ENCODE measurements around the gene HABP4.

The HABP4 gene

GRCh38 chr9:96467784-96468183 lies 17.8 kb downstream of the HABP4 start:
- in situ Hi-C loops (cut with HindIII; ENCODE audit: low sequenced_read_pairs): no loop called here

DNA sequence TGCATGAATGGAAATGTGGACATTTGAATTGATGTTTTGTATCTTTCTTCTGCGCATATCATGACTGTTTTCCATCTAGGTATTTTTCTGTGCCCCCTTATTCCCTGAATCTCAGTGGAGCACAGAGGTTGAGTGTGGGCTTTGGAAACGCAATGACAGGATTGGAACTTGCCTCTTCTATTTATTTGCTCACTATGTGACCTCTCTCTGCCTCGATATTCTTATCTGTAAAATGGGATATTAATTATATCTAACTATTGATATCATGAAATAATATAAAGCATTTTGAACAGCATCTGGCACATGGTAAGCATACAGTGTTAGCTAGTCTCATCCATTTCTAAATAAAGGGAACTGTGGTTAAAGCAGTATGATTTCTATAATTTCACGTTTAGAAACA lies 26.0 kb downstream of the HABP4 start:
- in situ Hi-C loops (cut with HindIII; ENCODE audit: low sequenced_read_pairs): no loop called here

DNA sequence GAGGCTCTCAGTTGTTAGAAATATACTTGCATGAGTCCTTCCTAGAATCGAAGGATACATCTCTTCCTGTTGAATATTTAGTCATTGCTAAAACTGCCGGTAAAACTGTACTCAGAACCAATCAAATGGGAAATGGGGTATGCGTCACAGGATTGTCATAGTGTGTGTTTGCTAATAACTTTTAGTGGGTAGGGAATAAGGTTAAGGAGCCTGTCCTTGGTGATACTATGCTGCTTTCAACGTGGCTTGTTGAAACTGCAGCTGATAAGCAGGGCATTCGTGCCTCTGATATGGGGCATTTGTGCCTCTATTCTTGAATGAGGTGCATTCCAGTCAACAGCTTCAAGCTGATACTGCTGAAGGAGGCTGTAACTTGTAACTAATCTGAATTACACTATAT lies 26.6 kb downstream of the HABP4 start:
- in situ Hi-C loops (cut with HindIII; ENCODE audit: low sequenced_read_pairs): no loop called here

- in situ Hi-C loops (cut with HindIII; ENCODE audit: low sequenced_read_pairs): no loop called here
These were observed 28.9 kb downstream of the HABP4 start for GRCh38 chr9:96478829-96479371.

- in situ Hi-C loops (cut with HindIII; ENCODE audit: low sequenced_read_pairs): no loop called here
These were observed 30.8 kb downstream of the HABP4 start for GRCh38 chr9:96480736-96481135.

DNA sequence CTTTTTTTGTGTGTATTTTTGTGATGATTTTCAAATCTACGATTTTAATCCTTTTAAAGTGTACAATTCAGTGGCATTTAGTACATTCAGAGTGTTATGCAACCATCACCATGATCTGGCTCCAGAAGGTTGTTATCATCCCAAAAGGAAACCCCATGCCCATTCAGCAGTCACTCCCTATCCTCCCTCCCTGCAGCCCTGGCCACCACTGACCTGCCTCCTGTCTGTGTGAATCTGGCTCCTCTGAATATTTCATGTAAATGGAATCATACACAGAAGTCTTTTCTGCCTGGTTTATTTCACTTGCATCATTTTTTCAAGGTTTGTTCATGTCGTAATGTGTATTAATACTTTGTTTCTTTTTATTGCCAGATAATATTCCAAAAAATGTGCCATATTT lies 32.5 kb downstream of the HABP4 start:
- in situ Hi-C loops (cut with HindIII; ENCODE audit: low sequenced_read_pairs): no loop called here

- in situ Hi-C loops (cut with HindIII; ENCODE audit: low sequenced_read_pairs): no loop called here
These were observed 33.2 kb downstream of the HABP4 start for GRCh38 chr9:96483197-96483596.

DNA sequence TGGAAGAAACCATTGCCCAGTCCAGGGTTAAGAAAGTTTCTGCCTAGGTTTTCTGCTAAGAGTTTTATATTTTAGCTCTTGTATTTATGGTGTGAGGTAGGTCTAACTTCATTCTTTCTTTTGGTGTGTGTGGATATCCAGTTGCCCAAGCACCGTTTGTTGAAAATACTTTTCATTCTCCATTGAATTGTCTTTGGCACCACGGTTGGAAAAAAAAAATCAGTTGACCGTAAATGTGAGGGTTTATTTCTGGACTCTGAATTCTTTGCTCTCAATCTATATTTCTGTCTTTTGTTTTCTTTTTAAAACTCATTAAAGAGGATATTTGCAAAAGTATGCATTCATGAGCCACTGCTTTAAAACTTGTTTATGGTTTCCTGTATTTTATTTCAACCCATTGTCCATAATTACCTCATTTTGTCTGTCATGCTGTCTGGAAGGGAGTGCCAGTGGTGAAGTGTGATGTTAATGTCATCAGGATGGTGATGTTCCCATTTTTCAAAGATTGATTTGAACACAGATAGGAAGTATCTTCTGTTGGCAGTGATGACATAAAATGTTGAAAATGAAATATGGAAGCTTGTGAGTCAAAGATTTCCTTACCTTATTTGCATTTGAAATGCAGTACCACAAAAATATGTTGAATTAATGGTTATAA lies 33.9 kb downstream of the HABP4 start:
- in situ Hi-C loops (cut with HindIII; ENCODE audit: low sequenced_read_pairs): no loop called here

GRCh38 chr9:96484521-96484931 lies 34.6 kb downstream of the HABP4 start:
- in situ Hi-C loops (cut with HindIII; ENCODE audit: low sequenced_read_pairs): no loop called here

DNA sequence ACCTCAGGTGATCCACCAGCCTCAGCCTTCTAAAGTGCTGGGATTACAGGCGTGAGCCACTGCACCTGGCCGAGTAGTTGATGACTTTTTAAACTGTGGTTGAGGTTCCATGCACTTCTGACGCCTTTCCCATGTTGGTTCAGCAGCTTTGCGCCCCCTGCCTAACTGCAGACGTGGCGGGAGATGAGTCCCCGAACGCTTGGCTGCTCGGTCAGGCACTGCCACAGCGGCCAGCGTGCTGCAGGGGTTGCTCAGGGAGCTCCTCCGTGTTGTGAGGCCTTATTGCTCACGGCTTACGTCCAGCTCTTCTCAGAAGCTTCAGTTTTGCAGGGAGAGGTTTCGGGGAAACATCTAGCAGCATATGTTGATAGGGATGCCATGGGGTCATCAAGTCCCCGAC lies 35.3 kb downstream of the HABP4 start:
- in situ Hi-C loops (cut with HindIII; ENCODE audit: low sequenced_read_pairs): no loop called here

DNA sequence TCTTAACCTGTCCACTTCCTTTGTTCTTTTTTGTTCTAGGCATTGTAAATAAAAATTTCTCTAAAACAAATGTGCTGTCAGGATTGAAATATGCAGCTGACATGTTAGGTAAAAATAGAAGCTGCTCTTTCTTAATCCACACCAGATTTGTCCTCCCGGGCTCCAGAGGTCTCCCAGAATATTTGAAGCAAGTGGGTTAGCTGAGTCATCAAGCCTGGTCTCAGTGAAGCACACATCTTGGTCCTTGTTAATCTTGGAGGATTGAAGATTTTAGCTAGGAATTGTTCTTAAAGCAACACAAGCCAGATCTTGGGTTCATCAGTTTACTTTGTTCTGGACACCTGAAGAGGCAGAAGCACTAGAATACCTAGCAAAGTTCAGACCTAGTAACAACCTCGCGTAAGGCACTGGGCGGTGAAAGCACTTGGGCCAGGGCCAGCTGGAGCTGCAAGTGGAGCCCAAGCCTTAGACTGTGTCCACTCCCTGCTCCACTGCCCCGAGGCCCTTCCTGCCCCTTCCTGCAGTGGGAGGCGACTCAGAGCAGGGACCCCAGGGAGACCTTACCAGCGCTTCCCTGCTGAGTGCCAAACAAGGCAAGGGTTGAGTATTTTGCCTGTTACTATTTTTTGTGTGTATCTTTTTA lies 36.5 kb downstream of the HABP4 start:
- in situ Hi-C loops (cut with HindIII; ENCODE audit: low sequenced_read_pairs): no loop called here

- in situ Hi-C loops (cut with HindIII; ENCODE audit: low sequenced_read_pairs): no loop called here
These were observed 37.0 kb downstream of the HABP4 start for GRCh38 chr9:96487029-96487396.

DNA sequence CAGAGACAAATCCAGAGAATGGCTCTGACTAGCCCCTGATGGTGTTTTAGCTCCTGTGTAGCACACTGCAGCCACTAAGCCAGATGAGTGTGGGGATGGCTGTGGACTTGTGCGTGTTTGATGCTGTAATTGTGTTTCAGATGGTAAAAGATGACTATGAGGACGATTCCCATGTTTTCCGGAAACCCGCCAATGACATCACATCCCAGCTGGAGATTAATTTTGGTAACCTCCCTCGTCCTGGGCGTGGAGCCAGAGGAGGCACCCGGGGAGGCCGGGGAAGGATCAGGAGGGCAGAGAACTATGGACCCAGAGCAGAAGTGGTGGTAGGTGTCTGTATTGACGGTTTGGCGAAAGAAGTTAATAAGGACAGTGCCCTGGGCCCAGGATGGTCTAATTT lies 38.0 kb downstream of the HABP4 start:
- in situ Hi-C loops (cut with HindIII; ENCODE audit: low sequenced_read_pairs): no loop called here

DNA sequence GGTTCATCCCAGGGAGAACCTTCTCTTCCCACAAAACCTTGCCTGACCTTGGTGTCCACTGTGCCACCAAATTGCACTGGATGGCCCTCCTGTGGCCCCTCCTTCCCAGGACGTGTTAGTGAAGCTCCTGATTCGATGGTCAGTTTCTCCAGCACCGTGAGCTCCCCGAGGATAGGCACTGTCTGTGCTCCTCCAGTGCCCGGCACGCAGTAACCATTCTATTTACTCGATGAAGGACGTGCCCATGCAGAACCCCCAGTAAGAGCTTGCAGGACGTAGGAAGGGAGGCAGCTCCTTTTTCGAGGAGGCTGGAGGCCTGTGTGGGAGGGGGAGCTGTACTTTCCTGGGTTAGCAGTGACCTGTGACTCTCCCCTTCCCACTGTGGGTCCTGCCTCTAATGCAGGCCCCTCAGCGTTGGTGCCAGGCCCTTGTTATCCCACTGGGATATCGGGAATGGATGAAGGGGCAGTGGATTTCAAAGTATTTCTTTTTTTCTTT lies 39.6 kb downstream of the HABP4 start:
- in situ Hi-C loops (cut with HindIII; ENCODE audit: low sequenced_read_pairs): no loop called here

GRCh38 chr9:96490534-96491078 lies 40.6 kb downstream of the HABP4 start:
- in situ Hi-C loops (cut with HindIII; ENCODE audit: low sequenced_read_pairs): no loop called here

DNA sequence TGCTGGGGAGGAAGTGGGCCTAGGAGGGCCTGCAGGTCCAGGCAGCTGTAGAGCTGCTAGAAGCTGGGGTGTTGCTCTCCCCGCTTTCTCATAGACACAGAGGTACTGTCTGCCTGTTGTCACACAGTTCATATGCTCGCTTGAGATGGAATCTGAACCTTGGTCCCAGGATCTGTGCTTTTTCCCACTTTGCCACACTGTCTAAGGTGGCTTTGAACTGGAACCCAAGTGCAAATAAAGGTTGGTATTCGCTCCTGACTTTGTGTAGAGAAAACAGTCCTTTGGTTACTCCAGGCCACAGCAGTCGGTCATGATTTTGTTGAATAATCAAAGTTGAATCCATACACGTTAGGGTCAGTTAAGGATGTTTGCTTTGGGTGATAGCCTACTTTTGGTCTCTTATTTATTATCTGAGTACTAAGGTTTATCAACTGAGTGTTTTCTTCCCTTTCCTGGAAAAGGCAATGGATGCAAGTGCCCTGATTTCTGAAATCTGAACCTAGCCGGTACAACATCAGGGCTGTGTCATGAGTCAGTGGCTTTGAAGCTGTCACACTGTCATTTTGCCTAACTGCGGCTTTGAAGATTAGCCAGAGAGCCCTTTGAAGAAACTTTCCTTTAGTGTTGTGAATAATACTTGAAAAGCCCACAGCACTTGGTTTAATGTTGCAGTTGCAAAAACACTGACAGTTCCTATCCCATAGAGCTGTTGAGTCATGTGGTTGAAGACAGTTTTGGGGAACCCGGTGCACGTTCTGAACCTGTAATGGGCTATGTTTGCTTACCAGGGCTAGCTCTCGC lies 41.3 kb downstream of the HABP4 start:
- in situ Hi-C loops (cut with HindIII; ENCODE audit: low sequenced_read_pairs): no loop called here

DNA sequence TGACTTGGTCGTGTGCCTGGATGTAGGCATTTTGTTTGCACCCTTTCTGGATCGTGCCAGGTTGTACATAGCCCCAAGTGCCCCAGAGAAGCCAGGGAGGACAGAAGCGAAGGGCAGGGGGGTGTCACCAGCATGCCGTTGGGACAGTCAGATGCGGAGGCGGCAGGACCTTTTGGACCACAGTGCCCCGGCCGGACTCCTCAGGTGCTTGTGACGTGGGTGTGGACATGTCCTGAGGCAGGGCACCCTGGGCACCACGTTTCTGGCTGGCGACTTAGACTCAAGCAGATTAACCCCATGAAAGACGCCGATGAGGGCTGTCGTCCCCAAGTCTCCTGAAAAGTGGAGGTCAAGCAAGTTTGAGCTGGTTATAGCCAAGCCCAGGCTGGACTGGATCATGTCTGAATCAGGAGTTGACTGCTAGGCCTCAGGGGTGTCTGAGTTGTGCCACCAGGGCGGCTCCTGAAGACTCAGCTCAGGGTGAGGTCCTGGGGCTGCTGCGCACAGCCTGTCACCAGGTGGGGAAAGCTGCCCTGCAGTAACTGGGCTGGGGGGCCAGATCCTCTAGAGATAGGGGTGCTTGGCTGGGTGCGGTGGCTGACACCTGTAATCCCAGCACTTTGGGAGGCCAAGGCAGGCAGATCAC lies 42.0 kb downstream of the HABP4 start:
- in situ Hi-C loops (cut with HindIII; ENCODE audit: low sequenced_read_pairs): no loop called here

- in situ Hi-C loops (cut with HindIII; ENCODE audit: low sequenced_read_pairs): no loop called here
These were observed 43.1 kb downstream of the HABP4 start for GRCh38 chr9:96492993-96493531.

GRCh38 chr9:96493757-96494156 lies 43.8 kb downstream of the HABP4 start:
- in situ Hi-C loops (cut with HindIII; ENCODE audit: low sequenced_read_pairs): no loop called here

DNA sequence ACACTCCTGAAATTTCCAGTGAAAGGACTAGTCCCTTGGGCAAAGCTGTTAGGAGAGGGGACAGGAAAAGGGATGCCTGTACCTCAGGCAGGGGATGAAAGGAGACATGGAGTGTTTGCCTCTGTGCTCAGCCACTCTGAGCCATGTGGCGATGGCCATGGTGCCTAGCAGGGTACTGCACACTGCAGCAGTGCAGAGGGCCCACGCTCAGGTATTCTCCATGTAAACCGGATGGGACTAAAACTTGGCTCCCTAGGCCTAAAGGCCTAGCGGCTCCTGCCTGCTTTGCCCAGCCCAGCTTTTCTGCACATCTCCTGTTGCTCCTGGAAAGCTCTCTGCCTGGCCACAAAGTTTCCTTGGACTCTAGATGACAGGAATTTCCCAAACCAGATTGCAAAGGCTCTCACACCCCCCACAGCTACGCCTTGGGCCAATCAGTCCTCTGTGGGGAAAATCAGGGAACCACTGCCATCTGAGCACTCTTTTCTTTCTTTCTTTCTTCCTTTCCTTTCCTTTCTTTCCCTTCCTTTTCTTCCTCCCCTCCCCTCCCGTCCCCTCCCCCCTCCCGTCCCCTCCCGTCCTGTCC lies 44.3 kb downstream of the HABP4 start:
- in situ Hi-C loops (cut with HindIII; ENCODE audit: low sequenced_read_pairs): no loop called here

Measured in endothelial cell of hepatic sinusoid (primary cell).